Retinal pigment epithelial cell (primary cell): ENCODE data around the gene MAP3K7CL.

Experiments
- DNase-seq: peaks from one replicate; pipeline ENCODE4 v3.0.0-alpha.2; 2010; ENCODE audit warnings: low read depth
- H3K4me3 ChIP-seq: 2 replicates; pipeline ENCODE4 v1.5.1; 2011; ENCODE audit warnings: mild to moderate bottlenecking, low read length, control low read depth, moderate library complexity
- TF ChIP-seq, protein P1 (sequence below): conservative IDR thresholded peaks from 2 replicates; pipeline ENCODE4 v1.5.1; 2011; ENCODE audit warnings: low read depth, low read length, control low read depth, inconsistent platforms

The MAP3K7CL gene, protein sequence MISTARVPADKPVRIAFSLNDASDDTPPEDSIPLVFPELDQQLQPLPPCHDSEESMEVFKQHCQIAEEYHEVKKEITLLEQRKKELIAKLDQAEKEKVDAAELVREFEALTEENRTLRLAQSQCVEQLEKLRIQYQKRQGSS

DNA sequence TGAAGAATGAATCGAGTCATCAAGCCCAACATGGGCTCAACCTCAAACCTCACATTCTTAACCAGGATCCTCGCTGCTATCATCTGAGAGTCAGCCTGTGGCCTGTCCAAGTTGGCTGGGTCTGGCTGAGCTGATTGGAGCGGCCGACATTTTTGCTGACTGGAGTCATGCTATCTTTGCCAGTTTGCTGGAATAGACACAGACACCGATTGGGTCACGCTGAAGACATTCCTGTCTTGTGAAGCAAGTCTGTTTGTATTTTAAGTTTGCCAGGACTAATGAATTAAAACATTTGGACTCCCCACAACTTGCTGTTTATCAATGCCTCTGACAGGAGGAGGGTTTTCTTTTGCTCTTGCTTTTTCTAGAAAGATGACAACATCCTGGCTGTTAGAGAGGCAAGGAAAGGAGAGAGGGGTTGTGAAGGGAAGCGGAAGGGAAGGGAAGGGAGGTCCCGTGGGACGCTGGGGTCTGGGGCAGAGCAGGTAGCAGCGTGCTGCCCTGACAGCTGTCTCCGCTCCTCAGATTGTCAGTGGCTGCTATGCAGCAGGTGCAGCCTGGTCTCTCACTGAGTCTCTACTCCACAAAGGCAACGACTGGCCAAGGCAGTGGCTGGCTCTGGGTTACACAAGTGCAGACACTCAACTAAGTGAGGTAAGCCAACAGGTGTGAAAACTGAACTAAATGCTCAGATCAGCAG is at the start of gene MAP3K7CL:
Gene MAP3K7CL, plus strand, starts transcription at position 375 of the 700 bp plus-strand sequence. CDS start 2,701 bp downstream, outside the sequence.
- TF ChIP-seq, protein P1, sequence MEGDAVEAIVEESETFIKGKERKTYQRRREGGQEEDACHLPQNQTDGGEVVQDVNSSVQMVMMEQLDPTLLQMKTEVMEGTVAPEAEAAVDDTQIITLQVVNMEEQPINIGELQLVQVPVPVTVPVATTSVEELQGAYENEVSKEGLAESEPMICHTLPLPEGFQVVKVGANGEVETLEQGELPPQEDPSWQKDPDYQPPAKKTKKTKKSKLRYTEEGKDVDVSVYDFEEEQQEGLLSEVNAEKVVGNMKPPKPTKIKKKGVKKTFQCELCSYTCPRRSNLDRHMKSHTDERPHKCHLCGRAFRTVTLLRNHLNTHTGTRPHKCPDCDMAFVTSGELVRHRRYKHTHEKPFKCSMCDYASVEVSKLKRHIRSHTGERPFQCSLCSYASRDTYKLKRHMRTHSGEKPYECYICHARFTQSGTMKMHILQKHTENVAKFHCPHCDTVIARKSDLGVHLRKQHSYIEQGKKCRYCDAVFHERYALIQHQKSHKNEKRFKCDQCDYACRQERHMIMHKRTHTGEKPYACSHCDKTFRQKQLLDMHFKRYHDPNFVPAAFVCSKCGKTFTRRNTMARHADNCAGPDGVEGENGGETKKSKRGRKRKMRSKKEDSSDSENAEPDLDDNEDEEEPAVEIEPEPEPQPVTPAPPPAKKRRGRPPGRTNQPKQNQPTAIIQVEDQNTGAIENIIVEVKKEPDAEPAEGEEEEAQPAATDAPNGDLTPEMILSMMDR = no peak
- H3K4me3 ChIP-seq = no peak within 1 kb of the TSS
- peak; percentile 76 for DNase-seq

DNA sequence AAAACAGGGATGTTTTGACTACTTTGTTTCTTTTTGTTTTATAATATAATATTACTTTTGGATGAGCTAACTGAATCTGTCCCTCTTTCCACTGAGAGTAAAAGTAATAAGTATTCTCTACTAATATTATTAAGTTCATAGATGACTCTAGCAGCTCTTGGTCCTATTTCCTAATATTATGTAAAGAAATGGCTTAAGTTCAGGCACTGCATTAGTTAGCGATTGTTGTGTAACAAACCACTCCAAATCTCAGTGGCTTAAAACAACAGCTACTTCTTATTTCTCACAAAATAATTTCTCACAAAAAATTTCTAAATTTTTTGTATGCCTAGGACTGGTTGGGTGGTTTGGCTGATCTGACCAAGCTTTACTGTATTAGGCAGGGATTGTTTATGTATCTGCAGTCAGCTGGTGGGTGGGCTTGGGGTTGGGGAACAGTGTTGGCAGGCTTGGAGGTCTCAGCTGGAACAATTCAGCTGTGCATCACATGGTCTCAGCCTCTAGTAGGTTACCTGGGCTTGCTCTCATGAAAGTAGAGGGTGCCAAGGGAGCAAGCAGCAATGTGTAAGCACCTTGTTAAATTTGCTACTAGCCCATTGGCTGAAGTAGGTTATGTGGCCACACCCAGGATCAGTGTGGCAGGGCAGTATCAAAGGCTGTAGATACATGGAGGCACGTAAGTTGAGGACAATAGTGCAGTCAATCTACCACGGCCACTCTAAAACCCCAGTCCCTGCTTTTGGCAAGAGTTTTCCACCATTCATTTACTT is 48.2 kb upstream of the MAP3K7CL start:
- TF ChIP-seq, protein P1 = no peak
- H3K4me3 ChIP-seq = no peak overlapping the region
- no peak for DNase-seq

DNA sequence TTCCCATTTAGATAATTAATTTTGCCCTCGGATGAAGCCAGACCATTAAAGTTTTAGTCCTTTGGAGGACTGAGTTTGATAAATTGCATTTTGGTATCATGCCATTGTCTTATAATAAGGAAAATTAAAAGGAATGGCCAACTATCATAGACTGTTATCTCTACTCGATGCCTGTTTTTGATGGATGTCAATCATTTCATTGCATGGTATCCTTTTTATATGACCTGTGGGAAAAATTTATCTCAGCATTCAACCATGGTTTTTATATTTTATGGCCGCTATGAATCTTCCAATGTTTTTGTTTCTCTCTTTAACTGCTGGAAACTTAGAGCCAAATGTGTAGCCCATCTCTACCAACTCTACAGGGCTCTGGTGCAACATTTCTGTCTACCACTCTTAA is 47.1 kb upstream of the MAP3K7CL start:
- TF ChIP-seq, protein P1 = no peak
- H3K4me3 ChIP-seq = no peak overlapping the region
- no peak for DNase-seq

DNA sequence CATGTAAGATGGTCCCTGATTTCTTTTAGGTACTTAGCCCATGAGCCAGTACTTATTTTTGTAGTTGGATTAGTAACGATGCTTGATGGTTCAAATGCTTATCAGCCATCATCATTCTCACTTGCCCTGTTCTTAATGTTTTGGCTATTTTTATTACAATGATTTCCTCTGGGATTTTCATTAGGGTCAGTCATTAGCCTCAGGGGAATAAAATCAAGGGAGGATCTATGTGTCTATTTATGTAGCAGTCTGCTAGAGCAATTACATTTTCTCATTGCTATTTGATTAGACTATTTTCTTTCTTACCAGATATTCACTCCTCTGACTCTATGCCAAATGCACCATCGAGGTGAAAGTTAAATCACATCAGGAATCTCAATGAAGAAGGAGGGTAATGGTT is 46.1 kb upstream of the MAP3K7CL start:
- H3K4me3 ChIP-seq = no peak overlapping the region
- TF ChIP-seq, protein P1 = no peak
- no peak for DNase-seq

DNA sequence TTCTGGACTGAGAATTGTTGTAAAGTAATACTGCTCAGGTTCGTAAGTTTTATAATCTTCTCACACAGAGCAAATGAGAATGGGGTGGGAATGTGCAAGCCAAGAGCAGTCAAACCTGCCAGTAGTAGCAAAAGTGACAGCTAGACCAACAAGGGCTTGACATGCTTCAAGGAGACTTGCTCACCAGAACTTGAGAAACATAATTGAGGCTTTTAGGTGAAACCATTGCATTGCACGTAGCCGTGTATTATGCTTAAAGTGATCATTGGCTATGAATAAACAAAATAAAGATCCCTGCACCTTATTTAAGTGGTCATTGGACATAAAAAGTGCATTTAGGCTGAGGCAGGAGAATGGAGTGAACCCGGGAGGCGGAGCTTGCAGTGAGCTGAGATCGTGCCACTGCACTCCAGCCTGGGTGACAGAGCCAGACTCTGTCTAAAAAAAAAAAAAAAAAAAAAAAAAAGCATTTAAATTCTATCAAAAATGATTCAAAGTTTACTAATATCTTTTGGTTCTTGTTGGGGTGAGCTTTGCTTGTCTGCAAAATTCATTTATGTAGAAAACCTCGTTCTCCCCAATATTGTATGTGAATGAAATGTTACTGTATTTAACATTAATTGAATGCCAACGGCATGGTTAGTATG is 45.2 kb upstream of the MAP3K7CL start:
- DNase-seq = no peak
- no peak overlapping the region for H3K4me3 ChIP-seq
- TF ChIP-seq, protein P1 = no peak

DNA sequence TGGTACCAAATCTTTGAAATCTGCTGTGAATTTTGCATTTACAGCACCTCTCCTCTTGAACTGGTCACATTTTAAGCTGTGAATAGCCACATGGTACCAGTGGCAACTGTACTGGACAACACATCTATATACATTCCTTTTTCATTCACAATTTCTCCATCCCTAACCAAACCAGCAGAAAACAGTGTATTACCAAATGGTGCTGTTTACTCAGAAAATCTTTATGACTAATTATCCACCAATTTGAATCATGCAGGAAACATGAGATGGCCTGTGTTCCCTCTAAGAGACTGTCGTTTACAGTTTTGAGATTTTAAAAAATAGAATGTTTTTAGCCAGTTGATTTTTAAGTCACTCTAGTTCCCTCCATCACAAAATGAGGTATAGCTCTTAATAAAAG is 39.4 kb upstream of the MAP3K7CL start:
- TF ChIP-seq, protein P1 = no peak
- no peak overlapping the region for H3K4me3 ChIP-seq
- no peak for DNase-seq
